ENCODE measurements around the gene PLCB1.

DNA sequence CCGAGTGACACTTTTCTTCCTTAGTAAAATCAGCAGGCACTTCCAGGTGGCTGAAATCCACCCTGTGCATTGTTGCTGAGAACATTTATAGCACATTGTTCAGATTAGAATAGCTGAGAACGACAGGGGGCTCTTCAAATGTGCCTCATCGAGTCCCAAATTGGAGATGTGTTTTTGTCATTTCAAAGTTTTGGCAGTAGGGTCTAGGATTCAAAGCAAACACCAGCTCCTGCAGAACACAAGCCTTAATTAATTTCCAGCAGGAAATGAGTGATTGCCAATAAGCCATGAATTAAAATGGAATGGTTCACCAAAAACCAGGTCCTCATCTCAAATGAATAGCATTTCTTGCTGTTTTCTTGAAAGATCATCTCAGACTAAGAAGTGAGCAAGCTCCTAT is 171.6 kb downstream of the PLCB1 start:
- no peak for TF ChIP-seq POLR2A (IDR thresholded peaks at IDR 0.05; ENCODE audit: low read length)
- TF ChIP-seq GATA1 (IDR thresholded peaks at IDR 0.05; ENCODE audit: low read depth, low read length) = no peak
